ENCODE measurements around the gene PTPRA. TPM values are rescaled to one million over a fixed set of nuclear protein-coding genes. Genes with fewer than 3 reads are reported as not detected.

The PTPRA gene
- total and polyA plus RNA-seq, 5 donors, result 11.8 to 37.5 (median 34.2) TPM

- Histone ChIP-seq H3K27me3 (ENCODE audit: control insufficient read depth, insufficient read depth) (no peaks in the 10 kb centered on the region), H3K9me3 (ENCODE audit: control insufficient read depth, low read length) (no peaks in the 10 kb centered on the region), H3K27ac (ENCODE audit: low read length) (no peak overlapping the region), H3K4me3 (ENCODE audit: low read length) (no peak overlapping the region), H3K4me1 (ENCODE audit: control insufficient read depth, insufficient read depth, low read length) (no peaks in the 10 kb centered on the region)
- DNase-seq (no peak), ATAC-seq (no peak)
- intact Hi-C loops (cut with DNase I), result no loop called here
- WGBS, result 76% methylated on average over 3 of the region's 3 CpGs
Observed at GRCh38 chr20:2907519-2907918, 34.2 kb downstream of the PTPRA start.

- Histone ChIP-seq H3K27me3 (ENCODE audit: control insufficient read depth, insufficient read depth) (no peaks in the 10 kb centered on the region), H3K4me1 (ENCODE audit: control insufficient read depth, insufficient read depth, low read length) (no peaks in the 10 kb centered on the region), H3K4me3 (ENCODE audit: low read length) (no peak overlapping the region), H3K27ac (ENCODE audit: low read length) (no peak overlapping the region), H3K9me3 (ENCODE audit: control insufficient read depth, low read length) (no peaks in the 10 kb centered on the region)
- intact Hi-C loops (cut with DNase I), result no loop called here
- WGBS, result 97% methylated on average over 2 of the region's 2 CpGs
- ATAC-seq (no peak), DNase-seq (no peak)
Observed at GRCh38 chr20:2909953-2910352, 36.7 kb downstream of the PTPRA start.

- intact Hi-C loops (cut with DNase I), result no loop called here
- no peaks in the 10 kb centered on the region for H3K4me1 ChIP-seq (ENCODE audit: control insufficient read depth, insufficient read depth, low read length)
- no peak overlapping the region for H3K27ac ChIP-seq (ENCODE audit: low read length)
- ATAC-seq, result no peak
- no peak for DNase-seq
- no peaks in the 10 kb centered on the region for H3K9me3 ChIP-seq (ENCODE audit: control insufficient read depth, low read length)
- no peaks in the 10 kb centered on the region for H3K27me3 ChIP-seq (ENCODE audit: control insufficient read depth, insufficient read depth)
- no peak overlapping the region for H3K4me3 ChIP-seq (ENCODE audit: low read length)
Observed at GRCh38 chr20:2911200-2911599, 37.9 kb downstream of the PTPRA start.

DNA sequence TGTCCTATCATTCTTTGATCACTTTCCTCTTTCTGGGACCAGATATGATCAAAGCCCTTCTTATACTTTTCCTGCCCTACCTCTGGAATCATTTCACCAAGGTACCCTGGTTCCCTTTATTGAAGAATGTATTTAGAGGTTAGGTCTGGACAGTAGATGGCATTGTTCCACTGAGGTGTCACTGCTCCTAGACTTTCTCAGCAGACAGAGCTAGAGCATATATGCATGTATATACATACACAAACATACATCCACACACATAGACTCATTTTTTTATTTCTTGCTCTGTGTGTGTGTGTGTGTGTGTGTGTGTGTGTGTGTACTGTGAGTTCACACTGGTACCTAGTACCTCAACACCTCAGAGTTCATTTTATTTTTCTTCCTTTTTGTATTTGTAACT, 40.9 kb downstream of the PTPRA start:
- intact Hi-C loops (cut with DNase I), result no loop called here
- no peaks in the 10 kb centered on the region for H3K9me3 ChIP-seq (ENCODE audit: control insufficient read depth, low read length)

GRCh38 chr20:2917266-2917665, 44.0 kb downstream of the PTPRA start:
- H3K4me1 ChIP-seq (ENCODE audit: control insufficient read depth, insufficient read depth, low read length), result no peaks in the 10 kb centered on the region
- no peak for DNase-seq
- no peak for ATAC-seq
- no peak overlapping the region for H3K4me3 ChIP-seq (ENCODE audit: low read length)
- no peaks in the 10 kb centered on the region for H3K27me3 ChIP-seq (ENCODE audit: control insufficient read depth, insufficient read depth)
- H3K27ac ChIP-seq (ENCODE audit: low read length), result no peak overlapping the region
- intact Hi-C loops (cut with DNase I), result no loop called here
- no peaks in the 10 kb centered on the region for H3K9me3 ChIP-seq (ENCODE audit: control insufficient read depth, low read length)

More for the DNA sequence above, 40.9 kb downstream of the PTPRA start:
- no peak overlapping the region for H3K27ac ChIP-seq (ENCODE audit: low read length)
- no peak for ATAC-seq
- no peak for DNase-seq
- no peaks in the 10 kb centered on the region for H3K27me3 ChIP-seq (ENCODE audit: control insufficient read depth, insufficient read depth)
- H3K4me3 ChIP-seq (ENCODE audit: low read length), result no peak overlapping the region
- H3K4me1 ChIP-seq (ENCODE audit: control insufficient read depth, insufficient read depth, low read length), result no peaks in the 10 kb centered on the region

- intact Hi-C loops (cut with DNase I), result no loop called here
- WGBS, result 74% methylated on average over 7 of the region's 7 CpGs
- Histone ChIP-seq H3K27ac (ENCODE audit: low read length) (no peak overlapping the region), H3K4me1 (ENCODE audit: control insufficient read depth, insufficient read depth, low read length) (no peaks in the 10 kb centered on the region), H3K9me3 (ENCODE audit: control insufficient read depth, low read length) (no peaks in the 10 kb centered on the region), H3K4me3 (ENCODE audit: low read length) (no peak overlapping the region), H3K27me3 (ENCODE audit: control insufficient read depth, insufficient read depth) (no peaks in the 10 kb centered on the region)
- no peak for DNase-seq
- no peak for ATAC-seq
Observed at GRCh38 chr20:2918096-2919049, 45.1 kb downstream of the PTPRA start.

DNA sequence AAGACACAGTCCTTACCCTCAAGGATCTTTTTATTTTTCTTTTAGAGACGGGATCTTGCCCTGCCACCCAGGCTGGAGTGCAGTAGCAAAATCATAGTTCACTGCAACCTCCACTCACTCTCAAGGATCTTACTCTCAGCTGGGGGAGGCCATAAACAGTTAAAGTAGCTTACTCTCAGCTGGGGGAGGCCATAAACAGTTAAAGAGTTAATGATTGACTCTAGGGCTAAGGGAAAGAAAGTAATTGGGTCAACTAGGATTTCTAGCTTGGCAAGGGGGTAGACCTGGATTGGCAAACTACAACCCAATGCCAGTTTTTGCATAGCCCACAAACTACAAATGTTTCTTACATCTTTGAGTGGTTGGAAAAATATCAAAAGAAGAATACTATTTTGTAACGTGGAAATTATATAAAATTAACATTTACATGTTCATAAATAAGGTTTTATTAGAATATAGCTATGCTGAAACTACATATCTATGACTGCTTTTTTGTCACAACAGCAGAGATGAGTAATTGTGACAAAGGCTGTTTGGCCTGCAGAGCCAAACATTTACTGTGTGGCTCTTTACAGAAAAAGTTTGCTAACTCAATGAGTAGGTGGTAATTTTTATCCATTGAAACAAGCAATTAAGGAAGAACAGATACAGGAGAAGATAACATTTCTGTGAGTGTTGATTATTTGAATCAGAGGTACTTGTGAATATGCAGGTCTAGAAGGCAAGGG, 46.4 kb downstream of the PTPRA start:
- intact Hi-C loops (cut with DNase I), result no loop called here
- no peak for ATAC-seq
- WGBS, result 83% methylated on average over 2 of the region's 2 CpGs

DNA sequence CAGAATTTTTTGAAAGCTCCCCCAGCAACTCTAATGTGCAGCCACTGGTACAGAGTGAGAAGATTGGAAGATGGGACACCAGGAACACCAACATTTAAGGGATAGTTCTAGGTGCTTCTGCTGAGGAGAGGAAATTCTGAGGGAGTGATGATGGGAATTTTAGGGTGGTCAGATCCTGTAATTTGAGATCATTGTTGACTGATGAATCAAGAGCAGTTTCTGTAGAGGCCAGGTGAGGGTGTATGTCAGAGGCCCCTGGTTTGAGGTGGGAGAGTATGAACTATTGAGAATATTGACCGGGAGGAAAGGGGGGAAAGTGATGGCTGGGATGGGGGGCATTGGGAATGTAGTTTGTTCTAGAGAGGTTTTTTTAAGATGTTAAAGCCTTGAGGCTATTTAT, 47.2 kb downstream of the PTPRA start:
- no peaks in the 10 kb centered on the region for H3K27me3 ChIP-seq (ENCODE audit: control insufficient read depth, insufficient read depth)
- H3K27ac ChIP-seq (ENCODE audit: low read length), result no peak overlapping the region
- ATAC-seq (no peak), DNase-seq (no peak)
- 88% methylated on average over 1 of the region's 1 CpG for WGBS
- H3K4me3 ChIP-seq (ENCODE audit: low read length), result no peak overlapping the region
- no peaks in the 10 kb centered on the region for H3K9me3 ChIP-seq (ENCODE audit: control insufficient read depth, low read length)
- no peaks in the 10 kb centered on the region for H3K4me1 ChIP-seq (ENCODE audit: control insufficient read depth, insufficient read depth, low read length)
- intact Hi-C loops (cut with DNase I), result no loop called here

More for the DNA sequence above, 46.4 kb downstream of the PTPRA start:
- Histone ChIP-seq H3K4me1 (ENCODE audit: control insufficient read depth, insufficient read depth, low read length) (no peaks in the 10 kb centered on the region), H3K4me3 (ENCODE audit: low read length) (no peak overlapping the region), H3K27ac (ENCODE audit: low read length) (no peak overlapping the region), H3K27me3 (ENCODE audit: control insufficient read depth, insufficient read depth) (no peaks in the 10 kb centered on the region), H3K9me3 (ENCODE audit: control insufficient read depth, low read length) (no peaks in the 10 kb centered on the region)
- no peak for DNase-seq

- DNase-seq (no peak), ATAC-seq (no peak)
- Histone ChIP-seq H3K4me1 (ENCODE audit: control insufficient read depth, insufficient read depth, low read length) (no peaks in the 10 kb centered on the region), H3K27ac (ENCODE audit: low read length) (no peak overlapping the region), H3K4me3 (ENCODE audit: low read length) (no peak overlapping the region), H3K27me3 (ENCODE audit: control insufficient read depth, insufficient read depth) (no peaks in the 10 kb centered on the region), H3K9me3 (ENCODE audit: control insufficient read depth, low read length) (no peaks in the 10 kb centered on the region)
- WGBS, result 87% methylated on average over 4 of the region's 4 CpGs
- intact Hi-C loops (cut with DNase I), result no loop called here
Observed at GRCh38 chr20:2921506-2921905, 48.2 kb downstream of the PTPRA start.

- Histone ChIP-seq H3K4me3 (ENCODE audit: low read length) (no peak overlapping the region), H3K9me3 (ENCODE audit: control insufficient read depth, low read length) (no peaks in the 10 kb centered on the region), H3K4me1 (ENCODE audit: control insufficient read depth, insufficient read depth, low read length) (no peaks in the 10 kb centered on the region), H3K27ac (ENCODE audit: low read length) (no peak overlapping the region), H3K27me3 (ENCODE audit: control insufficient read depth, insufficient read depth) (no peaks in the 10 kb centered on the region)
- DNase-seq, result no peak
- intact Hi-C loops (cut with DNase I), result no loop called here
- no peak for ATAC-seq
Observed at GRCh38 chr20:2922957-2923356, 49.7 kb downstream of the PTPRA start.

GRCh38 chr20:2930538-2930937, 57.3 kb downstream of the PTPRA start:
- Histone ChIP-seq H3K9me3 (ENCODE audit: control insufficient read depth, low read length) (no peaks in the 10 kb centered on the region), H3K4me3 (ENCODE audit: low read length) (no peak overlapping the region), H3K27me3 (ENCODE audit: control insufficient read depth, insufficient read depth) (no peaks in the 10 kb centered on the region), H3K27ac (ENCODE audit: low read length) (no peak overlapping the region), H3K4me1 (ENCODE audit: control insufficient read depth, insufficient read depth, low read length) (no peaks in the 10 kb centered on the region)
- intact Hi-C loops (cut with DNase I), result no loop called here
- 57% methylated on average over 1 of the region's 1 CpG for WGBS
- DNase-seq, result no peak
- ATAC-seq, result no peak

Data from right cardiac atrium (tissue), 5 donors.